ENCODE measurements around the gene PRKN. TPM values are rescaled to one million over a fixed set of nuclear protein-coding genes. Genes with fewer than 3 reads are reported as not detected.

Gene PRKN
- total and polyA plus RNA-seq, 9 of the 15 experiments (the other 6 are each of a cell fraction or from before 2014, with no cell fraction given): 0.03 to 0.96 (median 0.15) TPM; not detected in 2

GRCh38 chr6:161647234-161647633 is 1080.3 kb downstream of the PRKN start:
- ChIA-PET POLR2A (no interaction called here), CTCF (ENCODE audit: low intra/inter-chr PET ratio) (no interaction called here)
- in situ Hi-C loops (cut with MboI): no loop called here
- Histone ChIP-seq H3K79me2 (ENCODE audit: control insufficient read depth, insufficient read depth, low read length) (no peaks in the 10 kb centered on the region), H2AFZ (ENCODE audit: low read depth, low read length) (no peak overlapping the region), H3K36me3 (ENCODE audit: control insufficient read depth, insufficient read depth, low read length) (no peaks in the 10 kb centered on the region), H3K4me2 (ENCODE audit: insufficient read depth, low read length) (no peak overlapping the region), H3K27me3 (ENCODE audit: control insufficient read depth in 2 of 2, insufficient read depth in 2 of 2, low read length in 2 of 2) (no peaks in the 10 kb centered on the region), H3K27ac (ENCODE audit: extremely low read depth, low read depth, low read length) (no peak overlapping the region), H3K4me1 (replicated peaks in 1 of 2; ENCODE audit: control insufficient read depth in 2 of 2, insufficient read depth in 2 of 2, low read length in 2 of 2) (peaks cover 0 to 3% of the 10 kb centered on the region in 2 experiments; a peak in 1 of 5 replicates), H3K9me1 (ENCODE audit: control insufficient read depth, insufficient read depth, low read length) (no peaks in the 10 kb centered on the region), H3K9ac (ENCODE audit: insufficient read depth in 1 of 2, low read depth in 2 of 2, low read length in 2 of 2) (no peak overlapping the region), H3K9me3 (replicated peaks; ENCODE audit: control insufficient read depth, insufficient read depth, low read depth, low read length) (no peaks in the 10 kb centered on the region), H4K20me1 (replicated peaks; ENCODE audit: control insufficient read depth, insufficient read depth, low read length) (no peaks in the 10 kb centered on the region), H3K4me3 (no peak overlapping the region)
- intact Hi-C loops (cut with micrococcal nuclease): no loop called here
- FAIRE-seq (no peak), ATAC-seq (no peak), DNase-seq (ENCODE audit: extremely low read depth in 1 of 4, low spot score in 3 of 4) (no peak)
- WGBS (ENCODE audit: insufficient coverage, low coverage, missing lambda C conversion rate): 2% methylated on average over 4 of the region's 4 CpGs
- BruUV-seq (replicated peaks): no TSS peak
- TF ChIP-seq ETS1 (conservative IDR thresholded peaks at IDR 0.05; ENCODE audit: control insufficient read depth, low read depth, low read length) (no peak), ARHGAP35 (IDR thresholded peaks at IDR 0.05; ENCODE audit: partially characterized antibody) (no peak), PREB (CRISPR knock-in tag; IDR thresholded peaks at IDR 0.05) (no peak), ZNF354B (CRISPR knock-in tag; IDR thresholded peaks at IDR 0.05) (no peak), ZC3H11A (IDR thresholded peaks at IDR 0.05; ENCODE audit: low read depth, low read length) (no peak), MYBL2 (IDR thresholded peaks at IDR 0.05; ENCODE audit: low read depth) (no peak), MYBL2 (CRISPR knock-in tag; IDR thresholded peaks at IDR 0.05; ENCODE audit: borderline replicate concordance) (no peak), ZSCAN29 (IDR thresholded peaks at IDR 0.05) (no peak)
